ENCODE data around the gene ETS2. TPM values are rescaled to one million over a fixed set of nuclear protein-coding genes. Genes with fewer than 3 reads are reported as not detected.
A peak's percentile ranks its signal among the peaks of the same experiment; 100 is the strongest.

Gene ETS2
- total RNA-seq, 6 donors from 2014 or later = 70.2 to 215 (median 143) TPM

- no peak for TF ChIP-seq POLR2A (IDR thresholded peaks at IDR 0.05)
- no peak for TF ChIP-seq EP300 (IDR thresholded peaks at IDR 0.05)
- TF ChIP-seq POLR2AphosphoS5 (IDR thresholded peaks at IDR 0.05) = no peak
- no peak for TF ChIP-seq CTCF (IDR thresholded peaks at IDR 0.05)
- no peaks in the 10 kb centered on the region for H3K9me3 ChIP-seq
- ATAC-seq (ENCODE audit: low FRiP score in 2 of 2) (no peak), DNase-seq (no peak)
- 71 to 86% methylated on average over 14 of the region's 14 CpGs for WGBS, 2 donors
- H3K36me3 ChIP-seq = no peaks in the 10 kb centered on the region
- peaks cover 4 to 12% (median 6%) of the 10 kb centered on the region in 4 donors for H3K4me1 ChIP-seq
- no peaks in the 10 kb centered on the region for H3K27me3 ChIP-seq
- H3K4me3 ChIP-seq = no peak overlapping the region
- peak overlapping the region in 1 of 4 donors; percentile 34 for H3K27ac ChIP-seq
These were observed 45.5 kb upstream of the ETS2 start for GRCh38 chr21:38760017-38760761.

DNA sequence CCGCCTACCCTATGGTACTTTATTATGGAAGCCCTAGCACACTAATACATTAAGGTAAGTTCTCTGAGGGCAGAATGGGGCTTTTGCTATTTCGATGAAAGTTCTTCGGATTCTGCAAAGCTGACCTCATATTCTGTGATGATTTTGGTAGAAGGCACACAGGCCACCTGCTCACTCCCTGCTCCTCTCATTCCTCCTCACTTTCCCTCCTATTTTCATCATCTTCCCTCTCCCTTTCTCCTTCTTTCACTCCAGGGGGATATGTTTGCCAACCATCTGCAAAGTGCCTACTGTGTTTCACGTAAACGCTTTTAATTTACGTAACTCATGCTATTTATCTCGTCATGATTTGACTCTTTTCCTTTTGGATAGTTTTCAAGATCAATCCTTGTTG lies 45.0 kb upstream of the ETS2 start:
- H3K9me3 ChIP-seq = no peaks in the 10 kb centered on the region
- H3K4me3 ChIP-seq = no peak overlapping the region
- peak overlapping the region in 1 of 4 donors; percentile 34 for H3K27ac ChIP-seq
- DNase-seq (no peak), ATAC-seq (ENCODE audit: low FRiP score in 2 of 2) (no peak)
- H3K36me3 ChIP-seq = no peaks in the 10 kb centered on the region
- WGBS, 2 donors = 82 to 92% methylated on average over 7 of the region's 7 CpGs
- peaks cover 0 to 8% (median 6%) of the 10 kb centered on the region in 4 donors for H3K4me1 ChIP-seq
- H3K27me3 ChIP-seq = no peaks in the 10 kb centered on the region
- TF ChIP-seq CTCF (IDR thresholded peaks at IDR 0.05) = no peak
- TF ChIP-seq POLR2AphosphoS5 (IDR thresholded peaks at IDR 0.05) = no peak
- no peak for TF ChIP-seq POLR2A (IDR thresholded peaks at IDR 0.05)
- TF ChIP-seq EP300 (IDR thresholded peaks at IDR 0.05) = no peak

DNA sequence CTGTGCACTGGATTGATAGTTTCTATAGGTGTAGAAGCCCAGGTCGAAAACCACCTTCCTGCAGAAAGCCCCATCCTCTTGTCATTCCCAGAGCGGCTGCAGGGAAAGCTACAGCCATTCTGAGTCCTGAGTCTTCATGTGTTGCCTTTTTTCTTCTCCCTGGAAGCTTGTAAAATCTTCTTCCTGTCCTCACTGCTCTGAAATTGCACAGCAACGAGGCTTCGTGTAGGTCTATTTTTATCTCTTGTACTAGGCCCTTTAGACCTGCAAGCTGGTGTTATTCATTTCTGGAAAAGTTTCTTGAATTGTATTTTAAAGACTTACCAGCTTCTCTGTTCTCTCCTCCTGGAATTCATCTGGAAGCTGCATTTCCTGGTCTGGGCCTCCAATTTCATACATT lies 44.2 kb upstream of the ETS2 start:
- H3K27me3 ChIP-seq = no peaks in the 10 kb centered on the region
- WGBS, 2 donors = 57 to 60% methylated on average over 4 of the region's 4 CpGs
- ATAC-seq (ENCODE audit: low FRiP score in 2 of 2) (no peak), DNase-seq (no peak)
- no peak overlapping the region for H3K27ac ChIP-seq
- TF ChIP-seq CTCF (IDR thresholded peaks at IDR 0.05) (no peak), POLR2A (IDR thresholded peaks at IDR 0.05) (no peak), EP300 (IDR thresholded peaks at IDR 0.05) (no peak), POLR2AphosphoS5 (IDR thresholded peaks at IDR 0.05) (no peak)
- no peaks in the 10 kb centered on the region for H3K36me3 ChIP-seq
- H3K4me1 ChIP-seq = peaks cover 0 to 3% (median 1%) of the 10 kb centered on the region in 4 donors
- H3K9me3 ChIP-seq = no peaks in the 10 kb centered on the region
- no peak overlapping the region for H3K4me3 ChIP-seq

- DNase-seq (no peak), ATAC-seq (ENCODE audit: low FRiP score in 2 of 2) (no peak)
- no peak overlapping the region for H3K27ac ChIP-seq
- peaks cover 0 to 13% (median 4%) of the 10 kb centered on the region in 4 donors for H3K4me1 ChIP-seq
- no peaks in the 10 kb centered on the region for H3K36me3 ChIP-seq
- H3K27me3 ChIP-seq = no peaks in the 10 kb centered on the region
- 82 to 84% methylated on average over 3 to 6 of the region's 6 CpGs for WGBS, 2 donors
- no peaks in the 10 kb centered on the region for H3K9me3 ChIP-seq
- TF ChIP-seq EP300 (IDR thresholded peaks at IDR 0.05) (no peak), POLR2A (IDR thresholded peaks at IDR 0.05) (no peak), CTCF (IDR thresholded peaks at IDR 0.05) (no peak), POLR2AphosphoS5 (IDR thresholded peaks at IDR 0.05) (no peak)
- no peak overlapping the region for H3K4me3 ChIP-seq
These were observed 40.7 kb upstream of the ETS2 start for GRCh38 chr21:38765056-38765455.
